Endothelial cell of umbilical vein (primary cell): ENCODE results near the gene ZNF593. TPM values are rescaled to one million over a fixed set of nuclear protein-coding genes. Genes with fewer than 3 reads are reported as not detected.
A peak's percentile ranks its signal among the peaks of the same experiment; 100 is the strongest.

Source experiments
- BruUV-seq: library from RNA; stranded (reverse); fragments of 400-500 nt; replicated peaks from 2 replicates; lab custom pipeline; 2021; lab: Mats Ljungman, UMichigan
- CTCF ChIA-PET: fragments of 300-600, 350-600 bp; sonication (Branson Sonifier 250); formaldehyde crosslinking; loops from one replicate; lab custom pipeline; 2021; ENCODE audit warnings: antibody characterized with exemption, inconsistent platforms; lab: Charles Lee
- POLR2A ChIA-PET: fragments of 300-600, 350-600 bp; sonication (Branson Sonifier 250); formaldehyde crosslinking; loops from one replicate; lab custom pipeline; 2021; ENCODE audit warnings: antibody characterized with exemption, inconsistent platforms; lab: Charles Lee
- DNase-seq: peaks from one replicate; pipeline ENCODE4 v3.0.0-alpha.2; 2011; ENCODE audit warnings: low read depth, low spot score
- FAIRE-seq: peaks from 2 replicates; lab custom pipeline; 2011; peaks lifted over from hg19 to GRCh38; lab: Jason Lieb, UNC
- H2AFZ ChIP-seq: 2 replicates; pipeline ENCODE4 v1.6.0; 2012; ENCODE audit warnings: low read depth, low read length, control low read depth, inconsistent platforms
- H3K27ac ChIP-seq: 2 replicates; pipeline ENCODE4 v1.5.1; 2011; ENCODE audit warnings: low read depth, mild to moderate bottlenecking, control low read depth, low read length, moderate library complexity; ENCODE audit not compliant: insufficient read depth
- H3K27me3 ChIP-seq, 2 experiments: 2 replicates each; pipeline versions ENCODE4 v1.6.0 to v1.6.1; 2011; ENCODE audit warnings: low read length in 2 of 2, mixed read lengths in 1 of 2; ENCODE audit not compliant: control insufficient read depth in 2 of 2, insufficient read depth in 2 of 2
- H3K36me3 ChIP-seq, 2 experiments: 2 replicates in 1 of 2; 3 replicates in 1 of 2; pipeline ENCODE4 v1.5.1; 2011; ENCODE audit warnings: low read length in 2 of 2, mild to moderate bottlenecking in 1 of 2, moderate library complexity in 1 of 2; ENCODE audit not compliant: control insufficient read depth in 2 of 2, insufficient read depth in 2 of 2; ENCODE audit errors: extremely low read depth in 1 of 2
- H3K4me1 ChIP-seq: 3 replicates; pipeline ENCODE4 v1.5.1; 2011; ENCODE audit warnings: mild to moderate bottlenecking, low read length; ENCODE audit not compliant: control insufficient read depth, insufficient read depth; ENCODE audit errors: extremely low read depth
- H3K4me2 ChIP-seq: 2 replicates; pipeline ENCODE4 v1.6.1; 2011; ENCODE audit warnings: low read length, control low read depth, mixed read lengths; ENCODE audit not compliant: insufficient read depth
- H3K4me3 ChIP-seq, 3 experiments: fragments of 200-600 bp in 1 of 3; sonication (generic), shearing (Covaris generic) in 1 of 3; replicated peaks in 1 of 3; 2 replicates each; pipeline ENCODE4 v1.5.1; 2011 to 2016; ENCODE audit warnings: control low read depth in 3 of 3, low read length in 3 of 3, mild to moderate bottlenecking in 2 of 3, inconsistent platforms in 1 of 3, low read depth in 1 of 3, moderate library complexity in 1 of 3; ENCODE audit not compliant: insufficient read depth in 1 of 3
- H3K79me2 ChIP-seq: 2 replicates; pipeline ENCODE4 v1.6.0; 2012; ENCODE audit warnings: low read length, inconsistent platforms; ENCODE audit not compliant: control insufficient read depth, insufficient read depth
- H3K9ac ChIP-seq: replicated peaks from 2 replicates; pipeline ENCODE3; 2011; ENCODE audit warnings: low read length, control low read depth; ENCODE audit not compliant: insufficient read depth; ENCODE audit errors: extremely low read depth
- H3K9me1 ChIP-seq: replicated peaks from 3 replicates; pipeline ENCODE4 v1.6.0; 2011; ENCODE audit warnings: mild to moderate bottlenecking, low read length; ENCODE audit not compliant: control insufficient read depth, insufficient read depth; ENCODE audit errors: extremely low read depth
- H3K9me3 ChIP-seq: replicated peaks from 2 replicates; pipeline ENCODE4 v1.5.1; 2012; ENCODE audit warnings: low read length, inconsistent platforms; ENCODE audit not compliant: control insufficient read depth, insufficient read depth
- H4K20me1 ChIP-seq: replicated peaks from 2 replicates; pipeline ENCODE3; 2011; ENCODE audit warnings: mild to moderate bottlenecking, low read length; ENCODE audit not compliant: control insufficient read depth, insufficient read depth; ENCODE audit errors: extremely low read depth
- CTCF ChIP-seq, 2 donors: IDR thresholded peaks; 1 replicate in 1 of 2; 2 replicates in 1 of 2; pipeline ENCODE4 v1.5.1; 2011; ENCODE audit warnings: low read length in 2 of 2, mild to moderate bottlenecking in 2 of 2, moderate library complexity in 2 of 2, control low read depth in 1 of 2, inconsistent platforms in 1 of 2, low read depth in 1 of 2; ENCODE audit not compliant: insufficient read depth in 1 of 2; ENCODE audit errors: extremely low read depth in 1 of 2
- FOS ChIP-seq: IDR thresholded peaks from 2 replicates; pipeline ENCODE4 v1.6.1; 2011; ENCODE audit warnings: mild to moderate bottlenecking, low read length, moderate library complexity, borderline replicate concordance; ENCODE audit not compliant: insufficient read depth
- GATA2 ChIP-seq: IDR thresholded peaks from 2 replicates; pipeline ENCODE4 v1.7.0; 2011; ENCODE audit warnings: low read depth, mild to moderate bottlenecking, moderate library complexity, mixed read lengths, low read length; ENCODE audit not compliant: insufficient read length, insufficient read depth
- JUN ChIP-seq: IDR thresholded peaks from 2 replicates; pipeline ENCODE4 v1.6.1; 2011; ENCODE audit warnings: borderline replicate concordance, low read depth; ENCODE audit not compliant: insufficient read length, insufficient read depth
- MAX ChIP-seq: IDR thresholded peaks from 2 replicates; pipeline ENCODE4 v1.6.1; 2011; ENCODE audit not compliant: insufficient read depth, insufficient read length
- POLR2AphosphoS5 ChIP-seq: IDR thresholded peaks from 2 replicates; pipeline ENCODE4 v1.6.1; 2012; ENCODE audit warnings: low read depth, mild to moderate bottlenecking, control low read depth, low read length, moderate library complexity; ENCODE audit not compliant: insufficient read depth
- dilution Hi-C: fragments of 300-500 bp; cut with MboI; formaldehyde crosslinking; loops from one replicate; pipeline ENCODE4 v1.15.0; 2019; ENCODE audit warnings: low sequenced_read_pairs; ENCODE audit not compliant: extremely low pct_ligation_motif_present
- intact Hi-C: fragments of 100-400 bp; cut with micrococcal nuclease; formaldehyde crosslinking; loops from one replicate; pipeline ENCODE4 v1.10.0; 2022
- polyA plus RNA-seq, 4 experiments: library from polyadenylated mRNA; depleted of rRNA in 3 of 4; stranded (reverse) in 3 of 4; unstranded in 1 of 4; fragments of >200 nt; gene quantifications; 2 replicates each; pipeline versions ENCODE4 v1.2.1 to v1.2.3, GENCODE V29; 2011 to 2012; ENCODE audit warnings: missing spikeins in 1 of 4
- total RNA-seq: library from RNA; stranded (reverse); gene quantifications from 2 replicates; pipeline ENCODE4 v1.2.3, GENCODE V29; 2021

Gene ZNF593
- total and polyA plus RNA-seq, 2 donors (not counting 3 experiments of a cell fraction or from before 2014, with no cell fraction given) = 30.5 to 71.0 TPM

DNA sequence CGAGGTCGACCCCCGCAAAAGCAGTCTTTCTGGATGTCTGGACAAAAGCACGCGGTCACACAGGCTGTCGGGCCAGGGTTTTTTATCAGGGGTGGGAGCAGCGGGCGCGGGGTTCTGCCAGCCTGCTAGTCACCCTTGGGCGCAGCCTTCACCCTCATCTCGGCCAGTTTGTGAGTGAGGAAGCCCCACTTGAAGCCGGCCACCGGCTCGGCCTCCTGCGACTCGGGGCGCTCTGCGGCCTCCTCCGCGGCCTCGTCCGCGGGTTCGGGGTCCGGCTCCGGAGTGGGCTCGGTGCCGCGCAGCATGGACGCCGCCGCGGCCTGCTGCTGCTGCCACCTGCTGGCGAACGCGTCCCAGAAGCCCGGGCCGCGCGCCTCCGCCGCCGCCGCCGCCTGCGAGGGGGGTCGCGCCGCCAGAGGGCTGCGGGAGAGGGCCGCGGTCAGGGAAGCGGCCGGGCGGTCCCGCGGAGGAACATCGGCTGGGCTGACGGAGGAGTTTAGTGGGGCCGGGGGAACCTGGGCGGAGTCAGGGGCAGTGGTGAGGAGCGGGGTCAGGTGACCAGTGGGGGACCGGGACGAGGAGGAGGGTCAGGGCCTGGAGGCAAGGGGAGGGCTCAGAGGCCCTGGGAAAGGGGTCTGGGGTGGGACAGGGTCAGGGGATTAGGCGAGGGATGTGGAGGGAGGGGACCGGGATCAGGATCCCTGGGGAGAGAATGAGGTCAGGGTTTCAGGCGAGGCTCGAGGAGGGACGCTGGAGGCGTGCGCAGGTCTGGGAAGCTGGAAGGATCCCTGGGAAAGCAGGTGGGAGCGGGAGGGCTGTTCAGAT, 5.5 kb upstream of the ZNF593 start:
- Histone ChIP-seq H3K4me3 (peak overlapping the region in 1 of 3 experiments; percentile 23), H3K9me3 (no peaks in the 10 kb centered on the region), H3K36me3 (peaks cover 0 to 4% of the 10 kb centered on the region in 2 experiments), H3K4me2 (no peak overlapping the region), H3K27me3 (no peaks in the 10 kb centered on the region), H2AFZ (peak overlapping the region; percentile 77), H3K79me2 (no peaks in the 10 kb centered on the region), H3K4me1 (peaks cover 19% of the 10 kb centered on the region), H3K27ac (no peak overlapping the region), H3K9me1 (no peaks in the 10 kb centered on the region), H3K9ac (no peak overlapping the region), H4K20me1 (no peaks in the 10 kb centered on the region)
- TF ChIP-seq POLR2AphosphoS5 (no peak), FOS (no peak), MAX (no peak), GATA2 (no peak), CTCF (IDR thresholded peaks at IDR 0.05; ENCODE audit: extremely low read depth in 1 of 2, insufficient read depth in 1 of 2, low read depth in 1 of 2, low read length in 2 of 2) (peak; percentile 58 to 88), JUN (no peak)
- dilution Hi-C loops = no loop called here
- no TSS peak for BruUV-seq
- intact Hi-C loops = loop anchor here (1.0 kb wide), 2 partner anchors 59 to 128 kb away; no protein-coding TSS in a partner anchor
- DNase-seq (peak; percentile 38), FAIRE-seq (no peak)
- ChIA-PET CTCF (interaction anchor here (1.1 to 3.7 kb wide), 5 partner anchors 19 to 128 kb away, joined by 3 to 12 read pairs (median 6); partner anchors contain the start of gene CEP85), POLR2A (no interaction called here)
